LHCN-M2 (cell line): Measurements from ENCODE around the gene FBXO30. TPM values are rescaled to one million over a fixed set of nuclear protein-coding genes. Genes with fewer than 3 reads are reported as not detected.

Source experiments
- DNase-seq: peaks from one replicate; pipeline ENCODE4 v3.0.0-alpha.2; 2012; ENCODE audit warnings: low read depth
- total RNA-seq: library from RNA; depleted of rRNA; stranded (reverse); fragments of >200 nt; gene quantifications from 2 replicates; pipeline ENCODE4 v1.2.3, GENCODE V29; 2014; rRNA removed

The FBXO30 gene
- total RNA-seq, 1 experiment from 2014 or later = 12.2 TPM

DNA sequence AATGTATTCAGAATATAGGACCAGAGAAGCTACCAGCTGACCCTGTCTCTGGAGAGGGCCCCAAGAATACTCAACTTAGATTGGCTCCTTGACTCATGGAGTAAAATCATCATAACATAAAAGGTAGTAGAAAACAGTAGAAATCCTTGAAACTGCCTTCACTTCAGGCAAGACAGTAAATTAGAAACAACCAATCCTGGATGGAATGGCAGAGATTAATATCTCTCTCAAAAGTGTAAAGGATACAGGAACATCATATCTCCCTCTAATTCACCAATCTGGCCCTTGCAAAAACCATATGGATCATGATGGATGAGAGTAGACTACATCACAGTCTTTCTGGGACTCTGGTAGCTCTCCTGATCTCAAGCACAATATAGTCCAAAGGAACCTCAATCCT lies 58.9 kb downstream of the FBXO30 start:
- no peak for DNase-seq

DNA sequence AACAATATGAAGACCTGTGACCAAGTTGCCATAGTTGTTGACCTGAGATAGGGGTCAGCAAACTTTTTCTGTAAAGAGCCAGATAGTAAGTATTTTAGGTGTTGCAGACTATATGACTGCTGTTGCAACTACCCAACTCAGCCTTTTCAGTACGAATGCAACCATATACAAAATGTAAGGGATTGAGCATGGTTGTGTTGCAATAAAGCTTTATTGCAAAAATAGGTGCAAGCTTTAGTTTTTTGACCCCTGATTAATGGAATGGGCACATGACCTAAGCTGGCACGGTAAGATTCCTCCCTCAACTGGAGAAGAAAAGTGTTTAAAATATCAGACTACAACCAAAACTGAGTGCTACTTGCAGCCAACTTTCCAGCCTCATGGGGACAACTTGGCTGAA lies 62.0 kb downstream of the FBXO30 start:
- no peak for DNase-seq

DNA sequence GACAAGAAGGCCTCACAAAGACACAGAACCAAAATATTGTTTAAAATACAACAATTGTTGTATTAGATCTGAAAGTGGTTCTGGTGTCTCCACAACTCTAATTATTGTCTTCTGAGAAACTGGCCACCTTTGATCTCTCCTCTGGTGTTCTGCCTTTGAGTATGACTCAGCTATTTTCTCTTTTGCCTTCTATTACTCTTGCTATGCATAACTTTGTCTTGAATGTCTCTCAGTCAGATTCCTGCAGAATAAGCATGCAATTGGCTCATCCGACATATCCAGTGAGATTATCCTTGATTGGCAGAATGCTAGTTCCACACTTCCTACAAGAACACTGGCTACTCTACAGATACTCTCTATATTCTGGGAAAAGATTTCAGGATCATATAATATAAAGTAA lies 65.0 kb downstream of the FBXO30 start:
- DNase-seq = peak; percentile 86

DNA sequence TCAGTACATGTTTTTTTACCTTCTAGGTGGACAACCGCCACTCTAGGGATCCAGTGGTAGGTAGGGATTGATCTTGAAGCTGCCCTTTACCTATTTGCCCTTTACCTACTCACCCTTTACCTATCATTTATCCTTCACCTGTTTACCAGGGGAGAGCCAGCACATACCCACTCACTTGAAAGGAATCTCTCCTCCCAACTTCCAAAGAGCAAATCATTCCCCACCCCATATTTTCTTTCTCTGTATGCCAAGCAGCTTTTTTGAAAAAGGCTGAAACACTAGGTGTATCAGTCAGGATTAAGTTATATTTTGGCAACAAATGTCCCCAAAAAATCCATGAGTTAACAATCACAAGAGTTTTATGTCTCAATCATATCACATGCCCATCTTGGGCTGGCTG lies 68.7 kb downstream of the FBXO30 start:
- DNase-seq = no peak

DNA sequence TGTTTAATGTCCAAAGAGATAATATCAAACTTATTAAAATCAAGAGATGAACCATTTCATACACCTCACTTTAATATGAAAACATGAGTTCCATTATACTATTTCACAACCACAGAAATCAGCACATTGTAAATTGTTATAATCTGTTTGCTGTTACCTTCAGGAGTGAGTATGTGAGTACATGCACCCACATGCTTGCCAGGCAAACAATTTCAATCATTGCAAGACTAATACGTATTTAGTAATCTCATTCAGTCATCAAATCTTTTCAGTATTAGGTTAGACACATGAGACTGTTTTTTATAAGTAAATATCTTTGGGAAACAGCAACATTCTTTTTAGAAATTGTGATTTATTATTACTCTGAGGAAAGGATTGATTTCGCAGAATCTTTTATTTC lies 70.0 kb downstream of the FBXO30 start:
- DNase-seq = no peak

Other genes starting within 250 kb of the FBXO30 start
- gene EPM2A, start 79.3 kb downstream of the FBXO30 start, total RNA-seq = 7.0 and 7.1 TPM in 2 replicates
- 8.2 and 8.5 TPM in 2 replicates for gene SHPRH, start 149.6 kb upstream of the FBXO30 start, total RNA-seq
- gene GRM1, start 214.3 kb upstream of the FBXO30 start, total RNA-seq = under 0.01 and 0.06 TPM in 2 replicates